ENCODE results near the gene GMPR. TPM values are rescaled to one million over a fixed set of nuclear protein-coding genes. Genes with fewer than 3 reads are reported as not detected.

Gene GMPR
- total RNA-seq, 1 donor from 2014 or later, result 2.0 TPM

- Histone ChIP-seq H3K4me3 (no peak overlapping the region), H3K27me3 (no peaks in the 10 kb centered on the region), H3K9me3 (no peaks in the 10 kb centered on the region), H3K36me3 (no peaks in the 10 kb centered on the region), H3K4me1 (peaks cover 6% of the 10 kb centered on the region), H3K27ac (no peak overlapping the region)
- intact Hi-C loops (cut with DNase I), result no loop called here
- TF ChIP-seq POLR2AphosphoS5 (IDR thresholded peaks at IDR 0.05; ENCODE audit: insufficient read depth in 1 of 2, low read depth in 1 of 2), result no peak
- TF ChIP-seq POLR2A (IDR thresholded peaks at IDR 0.05), result no peak
- TF ChIP-seq CTCF (IDR thresholded peaks at IDR 0.05), result no peak
- DNase-seq (ENCODE audit: extremely low spot score in 2 of 2), result no peak
Observed at GRCh38 chr6:16313732-16314131, 75.3 kb downstream of the GMPR start.

DNA sequence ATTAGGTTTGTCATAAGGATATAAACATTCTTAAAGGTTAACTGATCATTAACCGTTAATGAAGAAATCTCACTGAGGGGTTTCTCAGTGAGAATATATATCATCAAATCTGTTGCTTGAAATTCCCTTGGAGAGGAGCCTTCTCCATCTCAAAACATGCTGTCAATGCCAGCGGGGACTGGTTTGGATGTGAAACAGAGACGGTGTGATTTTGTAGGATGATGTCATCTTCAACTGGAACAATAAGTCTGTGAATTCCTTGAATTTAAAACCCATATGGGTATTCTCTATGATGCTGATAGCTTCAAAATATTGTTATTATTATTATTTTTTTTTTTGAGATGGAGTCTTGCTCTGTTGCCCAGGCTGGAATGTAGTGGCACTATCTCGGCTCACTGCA is 75.9 kb downstream of the GMPR start:
- peaks cover 12% of the 10 kb centered on the region for H3K4me1 ChIP-seq
- no peak for TF ChIP-seq POLR2AphosphoS5 (IDR thresholded peaks at IDR 0.05; ENCODE audit: insufficient read depth in 1 of 2, low read depth in 1 of 2)
- H3K4me3 ChIP-seq, result no peak overlapping the region
- no peaks in the 10 kb centered on the region for H3K27me3 ChIP-seq
- H3K36me3 ChIP-seq, result no peaks in the 10 kb centered on the region
- no peak for DNase-seq (ENCODE audit: extremely low spot score in 2 of 2)
- H3K9me3 ChIP-seq, result no peaks in the 10 kb centered on the region
- intact Hi-C loops (cut with DNase I), result no loop called here
- no peak overlapping the region for H3K27ac ChIP-seq

GRCh38 chr6:16316741-16317251 is 78.4 kb downstream of the GMPR start:
- H3K4me3 ChIP-seq, result no peak overlapping the region
- H3K27me3 ChIP-seq, result no peaks in the 10 kb centered on the region
- H3K4me1 ChIP-seq, result peaks cover 37% of the 10 kb centered on the region
- no peaks in the 10 kb centered on the region for H3K36me3 ChIP-seq
- TF ChIP-seq POLR2A (IDR thresholded peaks at IDR 0.05) (no peak), CTCF (IDR thresholded peaks at IDR 0.05) (peak in 2 of 3 experiments; percentile 35 to 69)
- H3K9me3 ChIP-seq, result no peaks in the 10 kb centered on the region
- DNase-seq (ENCODE audit: extremely low spot score in 2 of 2), result no peak
- intact Hi-C loops (cut with DNase I), result no loop called here
- no peak overlapping the region for H3K27ac ChIP-seq

DNA sequence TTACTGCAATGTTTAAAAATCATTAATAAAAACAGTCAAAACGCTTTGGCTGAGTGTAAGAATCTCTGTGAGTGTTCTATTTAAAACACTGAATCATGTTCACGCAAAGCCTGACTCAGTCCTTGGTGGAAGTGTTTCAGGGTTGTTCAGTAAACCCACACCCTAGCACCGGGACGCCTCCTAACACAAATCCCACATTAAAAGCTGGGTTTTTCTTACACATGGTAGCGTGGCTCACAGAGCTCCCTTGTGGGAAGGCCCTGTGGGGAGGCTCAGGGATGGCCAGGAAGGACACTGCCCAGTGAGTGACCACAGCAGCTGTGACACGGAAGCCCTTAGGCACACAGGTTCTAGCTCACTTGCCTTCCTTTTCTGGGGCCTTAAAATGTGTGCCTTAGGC is 80.2 kb downstream of the GMPR start:
- intact Hi-C loops (cut with DNase I), result no loop called here
- Histone ChIP-seq H3K9me3 (no peaks in the 10 kb centered on the region), H3K27me3 (no peaks in the 10 kb centered on the region), H3K4me1 (peaks cover 54% of the 10 kb centered on the region), H3K36me3 (no peaks in the 10 kb centered on the region), H3K27ac (peak overlapping the region; percentile 87), H3K4me3 (no peak overlapping the region)
- DNase-seq (ENCODE audit: extremely low spot score in 2 of 2), result no peak
- TF ChIP-seq POLR2A (IDR thresholded peaks at IDR 0.05) (no peak), POLR2AphosphoS5 (IDR thresholded peaks at IDR 0.05; ENCODE audit: insufficient read depth in 1 of 2, low read depth in 1 of 2) (peak in 1 of 2 donors; percentile 41)

DNA sequence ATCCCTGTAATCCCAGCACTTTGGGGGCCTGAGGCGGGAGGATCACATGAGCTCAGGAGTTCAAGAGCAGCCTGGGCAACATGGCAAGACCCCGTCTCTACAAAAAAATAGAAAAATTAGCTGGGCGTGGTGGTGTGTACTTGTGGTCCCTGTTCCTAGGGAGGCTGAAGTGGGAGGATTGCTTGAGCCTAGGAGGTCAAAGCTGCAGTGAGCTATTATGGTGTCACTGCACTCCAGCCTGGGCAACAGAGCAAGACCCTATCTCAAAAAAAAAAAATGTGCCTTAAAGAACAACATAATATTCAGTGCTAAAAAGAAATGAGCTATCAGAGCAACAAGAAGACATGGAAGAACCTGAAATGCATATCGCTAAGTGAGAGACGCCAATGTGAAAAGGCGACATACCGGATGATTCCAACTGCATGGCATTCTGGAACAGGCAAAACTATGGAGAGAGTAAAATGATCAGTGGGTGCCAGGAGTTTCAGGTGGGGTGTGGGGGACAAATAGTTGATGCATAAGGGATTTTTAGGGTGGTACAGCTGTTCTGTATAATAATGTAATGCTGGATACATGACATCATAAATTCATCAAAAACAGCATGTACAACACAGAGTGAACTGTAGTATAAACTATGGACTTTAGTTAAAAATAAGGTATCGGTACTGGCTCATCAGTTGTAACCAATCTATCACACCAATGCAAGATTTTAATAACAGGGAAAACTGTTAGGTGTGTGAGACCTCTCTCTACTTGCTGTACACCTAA is 80.8 kb downstream of the GMPR start:
- Histone ChIP-seq H3K4me3 (no peak overlapping the region), H3K4me1 (peaks cover 57% of the 10 kb centered on the region), H3K27ac (peak overlapping the region; percentile 87), H3K9me3 (no peaks in the 10 kb centered on the region), H3K36me3 (no peaks in the 10 kb centered on the region), H3K27me3 (no peaks in the 10 kb centered on the region)
- no peak for TF ChIP-seq CTCF (IDR thresholded peaks at IDR 0.05)
- TF ChIP-seq POLR2AphosphoS5 (IDR thresholded peaks at IDR 0.05; ENCODE audit: insufficient read depth in 1 of 2, low read depth in 1 of 2), result no peak
- TF ChIP-seq POLR2A (IDR thresholded peaks at IDR 0.05), result no peak
- intact Hi-C loops (cut with DNase I), result no loop called here
- DNase-seq (ENCODE audit: extremely low spot score in 2 of 2), result no peak
